ENCODE results near the gene TAF7.
"Not testable (repeated sequence)": the region's sequence is repeated elsewhere in the genome, so short reads cannot be mapped to it uniquely, and the experiment has no call there.

Gene TAF7, protein sequence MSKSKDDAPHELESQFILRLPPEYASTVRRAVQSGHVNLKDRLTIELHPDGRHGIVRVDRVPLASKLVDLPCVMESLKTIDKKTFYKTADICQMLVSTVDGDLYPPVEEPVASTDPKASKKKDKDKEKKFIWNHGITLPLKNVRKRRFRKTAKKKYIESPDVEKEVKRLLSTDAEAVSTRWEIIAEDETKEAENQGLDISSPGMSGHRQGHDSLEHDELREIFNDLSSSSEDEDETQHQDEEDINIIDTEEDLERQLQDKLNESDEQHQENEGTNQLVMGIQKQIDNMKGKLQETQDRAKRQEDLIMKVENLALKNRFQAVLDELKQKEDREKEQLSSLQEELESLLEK

DNA sequence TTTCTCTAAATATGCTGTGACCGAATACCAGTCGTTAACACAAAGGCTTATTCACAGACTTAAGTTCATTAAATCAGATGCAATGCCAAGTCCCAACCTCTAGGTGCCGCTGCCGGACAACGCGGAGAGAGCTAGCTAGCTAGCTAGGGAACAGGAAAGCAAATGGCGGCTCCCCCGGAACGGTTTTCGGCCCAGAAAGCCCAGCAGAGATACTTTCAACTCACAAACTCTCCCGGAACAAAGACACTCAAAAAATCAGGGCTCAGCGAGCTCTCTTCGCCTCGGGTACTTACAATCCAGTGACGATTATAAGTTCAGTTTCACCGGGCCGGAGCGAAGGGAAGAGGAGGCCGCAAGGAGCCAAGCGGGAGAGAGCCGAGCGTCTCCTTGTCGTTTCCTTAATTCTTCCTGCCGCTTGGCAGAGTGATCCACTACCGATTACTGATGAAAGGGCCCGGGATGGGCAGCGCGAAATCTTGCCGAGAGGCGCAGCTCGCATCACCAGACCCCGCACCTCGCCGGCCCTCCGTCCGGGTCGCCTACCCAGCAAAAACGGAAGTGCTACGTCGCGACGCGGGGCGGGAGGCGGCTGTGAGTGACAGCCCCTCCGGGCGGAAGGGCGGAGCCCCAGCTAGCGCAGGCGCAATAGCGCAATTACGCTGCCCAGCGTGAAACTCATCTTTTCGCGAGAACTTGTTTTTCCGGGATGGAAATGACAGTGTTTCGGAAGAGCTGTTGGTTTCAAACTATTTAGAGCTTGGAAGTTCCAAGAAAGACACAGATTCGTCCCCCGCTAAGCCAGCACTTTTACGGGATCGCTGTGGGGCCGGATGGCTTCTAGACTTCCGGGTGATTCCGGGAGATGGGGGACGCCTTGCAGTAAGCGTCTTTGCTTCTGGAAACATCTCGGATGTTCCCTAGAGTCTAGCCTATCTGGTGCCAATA, at the start of gene TAF7:
TSS of gene TAF7 (minus strand) at position 560 of the 945 bp plus-strand sequence. CDS start 740 bp downstream, outside the sequence.
- DNase-seq = peak; percentile 86 to 94

DNA sequence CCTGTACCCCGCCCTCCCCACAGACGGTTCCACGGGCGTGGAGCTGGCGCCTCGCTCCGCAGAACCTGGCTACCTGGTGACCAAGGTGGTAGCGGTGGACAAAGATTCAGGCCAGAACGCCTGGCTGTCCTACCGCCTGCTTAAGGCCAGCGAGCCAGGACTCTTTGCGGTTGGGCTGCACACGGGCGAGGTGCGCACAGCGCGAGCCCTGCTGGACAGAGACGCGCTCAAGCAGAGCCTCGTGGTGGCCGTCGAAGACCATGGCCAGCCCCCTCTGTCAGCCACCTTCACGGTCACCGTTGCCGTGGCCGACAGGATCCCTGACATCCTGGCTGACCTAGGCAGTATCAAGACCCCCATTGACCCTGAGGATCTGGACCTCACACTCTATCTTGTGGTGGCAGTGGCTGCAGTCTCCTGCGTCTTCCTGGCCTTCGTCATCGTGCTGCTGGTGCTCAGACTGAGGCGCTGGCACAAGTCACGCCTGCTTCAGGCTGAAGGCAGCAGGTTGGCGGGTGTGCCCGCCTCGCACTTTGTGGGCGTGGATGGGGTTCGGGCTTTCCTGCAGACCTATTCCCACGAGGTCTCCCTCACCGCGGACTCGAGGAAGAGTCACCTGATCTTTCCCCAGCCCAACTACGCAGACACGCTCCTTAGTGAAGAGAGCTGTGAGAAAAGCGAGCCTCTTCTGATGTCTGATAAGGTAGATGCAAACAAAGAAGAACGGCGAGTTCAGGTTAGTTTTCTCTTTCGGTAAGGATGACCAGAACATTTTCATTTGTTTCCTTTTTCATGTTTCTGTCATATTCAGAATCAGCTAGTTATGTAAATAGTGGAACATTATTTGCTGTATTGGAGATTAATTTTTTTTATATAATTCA, 45.7 kb upstream of the TAF7 start:
- no peak for DNase-seq

DNA sequence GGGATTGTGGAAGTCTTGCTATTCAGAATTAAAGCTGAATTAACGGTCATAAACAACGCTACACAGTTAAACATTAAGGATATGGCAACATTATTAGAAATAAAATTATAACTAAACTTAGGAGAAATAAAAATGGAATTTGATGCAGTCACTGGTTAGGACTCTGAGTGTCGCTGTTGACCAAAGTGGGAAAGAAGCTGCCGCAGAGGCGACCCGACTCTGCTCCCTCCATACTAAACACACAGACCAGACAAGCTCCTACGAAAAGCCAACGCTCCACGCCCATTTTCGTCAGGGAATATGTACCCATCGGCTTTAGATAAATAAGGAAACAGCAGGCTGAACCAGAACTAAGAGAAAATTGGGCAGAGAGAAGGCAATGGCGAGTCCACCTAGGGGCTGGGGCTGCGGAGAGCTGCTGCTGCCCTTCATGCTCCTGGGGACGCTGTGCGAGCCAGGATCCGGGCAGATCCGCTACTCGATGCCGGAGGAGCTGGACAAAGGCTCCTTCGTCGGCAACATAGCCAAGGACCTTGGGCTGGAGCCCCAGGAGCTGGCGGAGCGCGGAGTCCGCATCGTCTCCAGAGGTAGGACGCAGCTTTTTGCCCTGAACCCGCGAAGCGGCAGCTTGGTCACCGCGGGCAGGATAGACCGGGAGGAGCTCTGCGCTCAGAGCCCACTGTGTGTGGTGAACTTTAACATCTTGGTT, 43.5 kb upstream of the TAF7 start, which contains the start of gene PCDHGA5:
TSS of gene PCDHGA5 (plus strand) at position 211 of the 709 bp plus-strand sequence. CDS start at position 380, 169 bp downstream.
- no peak for DNase-seq

DNA sequence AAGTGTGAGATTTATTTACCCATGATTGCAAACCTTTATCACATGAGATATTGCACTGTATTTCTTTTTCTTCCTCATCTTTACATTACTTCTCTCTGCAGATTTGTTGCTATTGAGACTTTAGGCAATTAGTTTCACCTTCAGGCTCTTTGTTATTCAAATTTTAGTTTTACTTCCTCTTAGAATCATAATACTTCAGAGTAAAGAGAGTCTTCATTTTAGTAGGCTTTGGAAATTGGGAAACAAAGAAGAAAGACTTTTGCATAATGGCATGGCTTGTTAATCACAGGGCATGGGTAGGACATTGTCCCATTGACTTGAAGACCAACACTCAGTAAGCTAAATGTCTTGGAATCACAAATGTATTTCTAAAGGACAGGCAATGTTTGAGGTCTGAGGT, 42.1 kb upstream of the TAF7 start:
- DNase-seq = no peak

DNA sequence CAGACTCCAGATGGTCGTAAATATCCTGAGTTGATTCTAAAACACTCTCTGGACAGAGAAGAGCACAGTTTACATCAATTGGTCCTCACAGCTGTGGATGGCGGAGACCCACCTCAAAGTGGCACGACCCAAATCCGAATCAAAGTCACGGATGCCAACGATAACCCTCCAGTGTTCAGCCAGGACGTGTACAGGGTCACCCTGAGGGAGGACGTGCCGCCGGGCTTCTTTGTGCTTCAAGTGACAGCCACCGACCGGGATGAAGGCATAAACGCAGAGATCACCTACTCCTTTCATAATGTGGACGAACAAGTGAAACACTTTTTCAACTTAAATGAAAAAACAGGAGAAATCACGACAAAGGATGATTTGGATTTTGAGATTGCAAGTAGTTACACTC, 40.1 kb upstream of the TAF7 start:
- no peak for DNase-seq

DNA sequence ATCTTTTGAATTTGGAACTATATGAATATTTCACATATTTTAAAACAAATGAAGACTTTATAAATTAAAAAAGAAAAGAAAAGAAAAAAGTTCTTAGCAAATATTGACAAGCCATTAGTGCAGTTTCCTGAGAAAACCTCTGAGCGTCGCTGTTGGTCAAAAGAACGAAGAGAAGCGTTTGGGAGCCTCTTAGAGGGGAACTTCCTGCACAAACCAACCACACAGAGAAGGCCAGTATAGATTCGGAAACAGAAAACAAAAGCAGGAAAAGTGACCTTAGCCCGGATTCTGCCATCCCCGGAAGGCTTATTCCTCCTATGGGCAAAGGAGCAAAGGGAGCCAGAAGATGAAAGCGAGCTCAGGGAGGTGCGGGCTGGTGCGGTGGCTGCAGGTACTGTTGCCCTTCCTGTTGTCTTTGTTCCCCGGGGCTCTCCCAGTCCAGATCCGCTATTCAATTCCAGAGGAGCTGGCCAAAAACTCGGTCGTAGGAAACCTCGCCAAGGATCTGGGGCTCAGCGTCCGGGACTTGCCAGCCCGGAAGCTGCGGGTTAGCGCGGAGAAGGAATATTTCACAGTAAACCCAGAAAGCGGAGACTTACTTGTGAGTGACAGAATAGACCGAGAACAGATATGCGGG, 39.3 kb upstream of the TAF7 start, which contains the start of gene PCDHGB2:
TSS of gene PCDHGB2 (plus strand) at position 205 of the 637 bp plus-strand sequence. CDS start at position 347, 142 bp downstream.
- peak; percentile 2 to 49 for DNase-seq

DNA sequence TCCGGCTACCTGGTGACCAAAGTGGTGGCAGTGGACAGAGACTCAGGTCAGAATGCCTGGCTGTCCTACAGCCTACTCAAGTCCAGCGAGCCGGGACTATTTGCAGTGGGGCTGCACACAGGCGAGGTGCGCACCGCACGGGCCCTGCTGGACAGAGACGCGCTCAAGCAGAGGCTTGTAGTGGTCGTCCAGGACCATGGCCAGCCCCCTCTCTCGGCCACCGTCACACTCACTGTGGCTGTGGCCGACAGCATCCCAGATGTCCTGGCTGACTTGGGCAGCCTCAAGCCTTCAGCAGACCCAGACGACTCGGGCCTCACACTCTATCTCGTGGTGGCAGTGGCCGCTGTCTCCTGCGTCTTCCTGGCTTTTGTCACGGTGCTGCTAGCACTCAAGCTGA, 36.4 kb upstream of the TAF7 start:
- no peak for DNase-seq

DNA sequence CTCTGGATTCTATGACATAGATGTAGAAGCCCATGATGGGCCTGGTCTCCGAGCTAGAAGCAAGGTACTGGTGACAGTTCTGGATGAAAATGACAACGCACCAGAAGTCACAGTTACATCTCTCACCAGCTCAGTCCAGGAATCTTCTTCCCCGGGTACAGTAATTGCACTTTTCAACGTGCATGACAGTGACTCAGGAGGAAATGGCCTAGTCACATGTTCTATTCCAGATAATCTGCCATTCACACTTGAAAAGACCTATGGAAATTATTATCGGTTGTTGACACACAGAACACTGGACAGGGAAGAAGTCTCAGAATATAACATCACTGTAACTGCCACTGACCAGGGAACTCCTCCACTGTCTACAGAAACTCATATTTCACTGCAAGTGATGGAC, 35.5 kb upstream of the TAF7 start:
- DNase-seq = no peak

DNA sequence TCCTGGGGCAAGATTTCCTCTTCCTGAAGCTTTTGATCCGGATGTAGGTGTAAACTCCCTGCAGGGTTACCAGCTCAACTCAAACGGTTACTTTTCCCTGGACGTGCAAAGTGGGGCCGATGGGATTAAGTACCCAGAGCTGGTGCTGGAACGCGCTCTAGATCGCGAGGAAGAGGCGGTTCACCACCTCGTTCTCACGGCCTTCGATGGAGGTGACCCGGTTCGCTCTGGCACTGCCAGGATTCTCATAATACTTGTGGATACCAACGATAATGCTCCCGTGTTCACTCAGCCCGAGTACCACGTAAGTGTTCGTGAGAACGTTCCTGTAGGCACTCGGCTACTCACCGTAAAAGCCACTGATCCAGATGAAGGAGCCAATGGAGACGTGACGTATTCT, 35.1 kb upstream of the TAF7 start:
- no peak for DNase-seq

DNA sequence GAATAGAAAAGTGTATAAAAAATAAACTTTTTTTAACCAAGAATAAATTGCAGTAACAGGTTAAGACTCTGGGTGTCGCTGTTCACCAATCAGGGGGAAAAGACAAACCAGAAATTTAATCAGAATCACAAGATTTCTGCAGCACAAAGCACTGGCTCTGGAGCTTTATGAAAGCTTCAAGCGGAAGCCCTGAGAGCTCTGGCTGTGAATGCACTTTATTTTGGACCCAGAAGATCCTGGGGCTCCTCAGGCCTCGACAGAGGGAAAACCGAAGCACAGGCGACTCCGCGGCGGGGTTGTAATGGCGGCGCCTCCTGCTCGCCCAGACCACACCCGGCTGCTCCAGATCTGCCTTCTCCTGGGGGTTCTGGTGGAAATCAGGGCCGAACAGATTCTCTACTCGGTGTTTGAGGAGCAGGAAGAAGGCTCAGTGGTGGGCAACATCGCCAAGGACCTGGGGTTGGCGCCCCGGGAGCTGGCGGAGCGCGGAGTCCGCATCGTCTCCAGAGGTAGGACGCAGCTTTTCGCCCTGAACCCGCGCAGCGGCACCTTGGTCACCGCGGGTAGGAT, 34.4 kb upstream of the TAF7 start, which contains the start of gene PCDHGA4:
TSS of gene PCDHGA4 (plus strand) at position 122 of the 570 bp plus-strand sequence. CDS start at position 209, 87 bp downstream.
- DNase-seq = no peak

DNA sequence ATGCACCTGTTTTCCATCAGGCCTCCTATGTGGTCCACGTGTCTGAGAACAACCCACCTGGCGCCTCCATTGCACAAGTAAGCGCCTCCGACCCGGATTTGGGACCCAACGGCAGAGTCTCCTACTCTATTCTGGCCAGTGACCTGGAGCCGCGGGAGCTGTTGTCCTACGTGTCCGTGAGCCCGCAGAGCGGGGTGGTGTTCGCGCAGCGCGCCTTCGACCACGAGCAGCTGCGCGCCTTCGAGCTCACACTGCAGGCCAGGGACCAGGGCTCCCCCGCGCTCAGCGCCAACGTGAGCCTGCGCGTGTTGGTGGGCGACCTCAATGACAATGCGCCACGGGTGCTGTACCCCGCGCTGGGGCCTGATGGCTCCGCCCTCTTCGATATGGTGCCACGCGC, 31.0 kb upstream of the TAF7 start:
- DNase-seq = no peak

DNA sequence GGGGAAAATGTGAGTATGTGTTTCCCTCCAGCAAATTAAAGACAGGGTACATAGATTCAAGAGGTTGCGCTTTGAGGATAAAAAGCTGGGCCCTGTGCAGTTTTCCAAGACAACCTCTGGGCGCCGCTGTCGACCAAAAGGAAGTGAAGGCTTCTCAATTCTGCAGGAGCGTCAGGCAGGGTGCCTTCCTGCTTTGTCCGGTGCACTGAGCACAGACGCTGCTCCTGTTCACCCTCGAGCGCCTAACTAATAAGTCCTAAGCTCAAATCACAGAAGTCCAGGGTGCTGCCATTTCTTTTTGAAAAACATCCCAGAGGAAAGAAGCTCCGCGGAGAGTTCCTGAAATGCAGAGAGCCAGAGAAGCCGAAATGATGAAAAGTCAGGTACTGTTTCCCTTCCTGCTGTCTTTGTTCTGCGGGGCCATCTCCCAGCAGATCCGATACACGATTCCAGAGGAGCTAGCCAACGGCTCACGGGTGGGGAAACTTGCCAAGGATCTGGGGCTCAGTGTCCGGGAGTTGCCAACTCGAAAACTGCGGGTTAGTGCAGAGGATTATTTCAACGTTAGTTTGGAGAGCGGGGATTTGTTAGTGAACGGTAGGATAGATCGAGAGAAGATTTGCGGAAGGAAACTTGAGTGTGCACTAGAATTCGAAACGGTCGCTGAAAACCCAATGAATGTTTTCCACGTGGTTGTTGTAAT, 29.5 kb upstream of the TAF7 start, which contains the start of gene PCDHGB1:
TSS of gene PCDHGB1 (plus strand) at position 183 of the 703 bp plus-strand sequence. CDS start at position 345, 162 bp downstream.
- DNase-seq = peak; percentile 62 to 74

DNA sequence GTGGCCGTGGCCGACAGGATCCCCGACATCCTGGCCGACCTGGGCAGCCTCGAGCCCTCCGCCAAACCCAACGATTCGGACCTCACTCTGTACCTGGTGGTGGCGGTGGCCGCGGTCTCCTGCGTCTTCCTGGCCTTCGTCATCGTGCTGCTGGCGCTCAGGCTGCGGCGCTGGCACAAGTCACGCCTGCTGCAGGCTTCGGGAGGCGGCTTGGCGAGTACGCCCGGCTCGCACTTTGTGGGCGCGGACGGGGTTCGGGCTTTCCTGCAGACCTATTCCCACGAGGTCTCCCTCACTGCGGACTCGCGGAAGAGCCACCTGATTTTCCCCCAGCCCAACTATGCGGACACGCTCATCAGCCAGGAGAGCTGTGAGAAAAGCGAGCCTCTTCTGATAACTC, 25.4 kb upstream of the TAF7 start:
- not testable (repeated sequence) for DNase-seq

DNA sequence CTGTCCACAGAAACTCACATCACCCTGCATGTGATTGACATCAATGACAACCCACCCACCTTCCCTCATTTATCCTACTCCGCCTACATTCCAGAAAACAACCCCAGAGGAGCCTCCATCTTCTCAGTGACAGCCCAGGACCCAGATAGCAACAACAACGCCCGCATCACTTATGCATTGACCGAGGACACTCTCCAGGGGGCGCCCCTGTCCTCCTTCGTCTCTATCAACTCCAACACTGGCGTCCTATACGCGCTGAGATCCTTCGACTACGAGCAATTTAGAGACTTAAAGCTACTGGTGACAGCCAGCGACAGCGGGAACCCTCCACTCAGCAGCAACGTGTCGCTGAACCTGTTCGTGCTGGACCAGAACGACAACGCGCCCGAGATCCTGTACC, 24.7 kb upstream of the TAF7 start:
- no peak for DNase-seq

DNA sequence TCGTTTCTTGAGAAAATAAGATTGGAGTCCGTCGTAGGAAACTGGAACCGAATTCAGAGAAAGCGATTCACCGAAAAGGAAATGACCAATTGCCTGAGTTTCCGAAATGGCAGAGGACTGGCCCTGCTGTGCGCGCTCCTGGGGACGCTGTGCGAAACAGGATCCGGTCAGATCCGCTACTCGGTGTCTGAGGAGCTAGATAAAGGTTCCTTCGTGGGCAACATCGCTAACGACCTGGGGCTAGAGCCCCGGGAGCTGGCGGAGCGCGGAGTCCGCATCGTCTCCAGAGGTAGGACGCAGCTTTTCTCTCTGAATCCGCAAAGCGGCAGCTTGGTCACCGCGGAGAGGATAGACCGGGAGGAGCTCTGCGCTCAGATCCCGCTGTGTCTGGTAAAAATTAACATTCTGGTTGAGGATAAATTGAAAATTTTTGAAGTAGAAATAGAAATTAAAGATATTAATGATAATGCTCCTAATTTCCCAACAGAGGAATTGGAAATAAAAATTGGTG, 23.4 kb upstream of the TAF7 start:
- DNase-seq = no peak

DNA sequence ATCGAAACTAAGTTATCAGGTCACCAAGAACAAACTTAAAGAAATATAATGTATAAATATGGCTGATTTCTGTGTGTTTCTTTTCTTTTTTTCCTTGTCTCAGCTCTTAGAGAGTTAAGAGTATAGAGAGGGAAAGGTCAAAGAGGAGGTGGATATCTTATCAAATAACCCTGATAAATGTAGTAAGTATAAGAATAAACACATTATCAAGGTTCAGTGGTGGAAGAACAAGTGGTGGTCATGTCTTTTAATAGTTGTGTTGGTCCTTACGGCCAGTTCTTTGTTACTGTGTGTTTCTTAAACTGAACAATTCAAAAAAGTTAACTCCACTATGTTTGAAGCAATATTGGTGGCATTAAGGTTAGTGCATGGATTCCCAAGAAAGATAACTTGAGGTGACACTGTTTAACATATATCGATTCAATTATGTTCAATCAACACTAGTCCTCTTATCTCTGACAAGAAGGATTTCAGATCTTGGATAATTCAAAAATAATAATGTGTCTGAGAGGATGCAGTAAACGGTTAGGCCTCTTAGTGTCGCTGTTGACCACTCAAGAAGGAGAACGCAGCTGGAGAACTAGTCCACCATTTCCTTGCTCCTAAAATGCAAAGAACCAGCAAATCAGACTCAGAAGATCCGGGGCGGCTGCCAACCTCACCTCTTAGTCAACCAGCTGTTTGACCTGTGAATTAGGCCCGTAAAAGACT, 22.8 kb upstream of the TAF7 start, which contains the start of gene PCDHGA3:
TSS of gene PCDHGA3 (plus strand) at position 588 of the 711 bp plus-strand sequence. CDS start 205 bp downstream, outside the sequence.
- DNase-seq = peak in 1 of 2 experiments; percentile 15

DNA sequence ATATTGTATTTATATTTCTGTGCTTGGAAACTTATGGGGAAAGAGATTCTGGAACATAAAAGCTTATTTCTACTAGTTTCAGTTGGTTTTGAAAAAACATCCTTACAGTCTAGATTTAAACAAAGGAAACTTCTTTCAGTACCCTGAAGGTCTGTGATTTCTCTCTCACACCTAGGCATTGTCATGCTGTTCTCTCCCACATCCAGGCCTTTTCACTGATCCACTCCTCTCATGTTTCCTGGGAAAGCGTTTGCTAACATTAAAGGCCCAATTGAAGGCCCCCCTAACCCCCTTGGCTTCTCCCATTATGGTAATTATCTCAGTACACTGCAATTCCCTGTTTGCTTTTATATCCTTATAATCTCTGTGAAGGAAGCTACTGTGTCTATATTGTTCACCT, 22.2 kb upstream of the TAF7 start:
- DNase-seq = no peak

DNA sequence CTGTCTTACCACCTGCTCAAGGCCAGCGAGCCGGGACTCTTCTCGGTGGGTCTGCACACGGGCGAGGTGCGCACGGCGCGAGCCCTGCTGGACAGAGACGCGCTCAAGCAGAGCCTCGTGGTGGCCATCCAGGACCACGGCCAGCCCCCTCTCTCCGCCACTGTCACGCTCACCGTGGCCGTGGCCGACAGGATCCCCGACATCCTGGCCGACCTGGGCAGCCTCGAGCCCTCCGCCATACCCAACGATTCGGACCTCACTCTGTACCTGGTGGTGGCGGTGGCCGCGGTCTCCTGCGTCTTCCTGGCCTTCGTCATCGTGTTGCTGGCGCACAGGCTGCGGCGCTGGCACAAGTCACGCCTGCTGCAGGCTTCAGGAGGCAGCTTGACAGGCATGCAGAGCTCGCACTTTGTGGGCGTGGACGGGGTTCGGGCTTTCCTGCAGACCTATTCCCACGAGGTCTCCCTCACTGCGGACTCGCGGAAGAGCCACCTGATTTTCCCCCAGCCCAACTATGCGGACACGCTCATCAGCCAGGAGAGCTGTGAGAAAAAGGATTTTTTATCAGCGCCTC, 20.3 kb upstream of the TAF7 start:
- not testable (repeated sequence) for DNase-seq

Measured in NCI-H526 (cell line).